ENCODE results near the gene LMAN1L.

GRCh38 chr15:74866090-74866489, 53.5 kb downstream of the LMAN1L start:
- TF ChIP-seq REST (IDR thresholded peaks at IDR 0.05) (no peak), CTCF (IDR thresholded peaks at IDR 0.05; ENCODE audit: low read depth, low read length, missing input control) (no peak), RAD21 (IDR thresholded peaks at IDR 0.05) (no peak), SP1 (IDR thresholded peaks at IDR 0.05) (no peak), MAX (IDR thresholded peaks at IDR 0.05) (no peak), RXRA (IDR thresholded peaks at IDR 0.05) (no peak), TAF1 (conservative IDR thresholded peaks at IDR 0.05) (no peak), YY1 (IDR thresholded peaks at IDR 0.05) (no peak), EGR1 (IDR thresholded peaks at IDR 0.05; ENCODE audit: low read depth in 2 of 2) (no peak), GABPA (IDR thresholded peaks at IDR 0.05 in 1 of 2, conservative IDR thresholded peaks at IDR 0.05 in 1 of 2) (no peak), HNF4G (IDR thresholded peaks at IDR 0.05) (no peak)
